BE2C (cell line): ENCODE results near the gene HHATL.

Experiments used
- DNase-seq: peaks from one replicate; pipeline ENCODE4 v3.0.0-alpha.2; 2020
- H3K27me3 ChIP-seq: fragments of 250-450 bp; sonication (Bioruptor Pico); 2 replicates; pipeline ENCODE4 v1.5.1; 2020; ENCODE audit warnings: mild to moderate bottlenecking
- H3K36me3 ChIP-seq: fragments of 250-450 bp; sonication (Bioruptor Pico); 2 replicates; pipeline ENCODE4 v1.5.1; 2020; ENCODE audit warnings: mild to moderate bottlenecking
- H3K4me1 ChIP-seq: fragments of 250-450 bp; sonication (Bioruptor Pico); 2 replicates; pipeline ENCODE4 v1.5.1; 2020
- H3K4me3 ChIP-seq: 2 replicates; pipeline ENCODE4 v1.5.1; 2011; ENCODE audit warnings: low read depth, low read length
- H3K9me3 ChIP-seq: fragments of 250-450 bp; sonication (Bioruptor Pico); 2 replicates; pipeline ENCODE4 v1.5.1; 2020
- CTCF ChIP-seq: IDR thresholded peaks from 2 replicates; pipeline ENCODE4 v1.5.1; 2012; ENCODE audit warnings: mild to moderate bottlenecking, low read depth, low read length

Gene HHATL

GRCh38 chr3:42704136-42704841, 1.7 kb upstream of the HHATL start:
- no peak overlapping the region for H3K4me3 ChIP-seq
- H3K36me3 ChIP-seq = no peaks in the 10 kb centered on the region
- no peaks in the 10 kb centered on the region for H3K4me1 ChIP-seq
- H3K9me3 ChIP-seq = no peaks in the 10 kb centered on the region
- TF ChIP-seq CTCF = no peak
- no peaks in the 10 kb centered on the region for H3K27me3 ChIP-seq
- DNase-seq = no peak

GRCh38 chr3:42703695-42704025, 1.1 kb upstream of the HHATL start:
- DNase-seq = no peak
- no peaks in the 10 kb centered on the region for H3K9me3 ChIP-seq
- no peak overlapping the region for H3K4me3 ChIP-seq
- H3K36me3 ChIP-seq = no peaks in the 10 kb centered on the region
- no peaks in the 10 kb centered on the region for H3K4me1 ChIP-seq
- no peaks in the 10 kb centered on the region for H3K27me3 ChIP-seq
- TF ChIP-seq CTCF = no peak

GRCh38 chr3:42702982-42703694, 540 bp upstream of the HHATL start:
- Histone ChIP-seq H3K27me3 (no peaks in the 10 kb centered on the region), H3K9me3 (no peaks in the 10 kb centered on the region), H3K4me1 (no peaks in the 10 kb centered on the region), H3K36me3 (no peaks in the 10 kb centered on the region), H3K4me3 (no peak overlapping the region)
- TF ChIP-seq CTCF = no peak
- DNase-seq = no peak

- H3K27me3 ChIP-seq = no peaks in the 10 kb centered on the region
- no peak for DNase-seq
- no peak overlapping the region for H3K4me3 ChIP-seq
- no peak for TF ChIP-seq CTCF
- H3K9me3 ChIP-seq = no peaks in the 10 kb centered on the region
- no peaks in the 10 kb centered on the region for H3K36me3 ChIP-seq
- no peaks in the 10 kb centered on the region for H3K4me1 ChIP-seq
Observed at GRCh38 chr3:42701371-42702065, 1.1 kb downstream of the HHATL start.

- no peak for DNase-seq
Observed at GRCh38 chr3:42700366-42701288, 2.0 kb downstream of the HHATL start.

More at GRCh38 chr3:42700366-42701288, 2.0 kb downstream of the HHATL start:
- Histone ChIP-seq H3K4me1 (no peaks in the 10 kb centered on the region), H3K9me3 (no peaks in the 10 kb centered on the region), H3K36me3 (no peaks in the 10 kb centered on the region), H3K4me3 (no peak overlapping the region), H3K27me3 (no peaks in the 10 kb centered on the region)
- no peak for TF ChIP-seq CTCF
